Measurements from ENCODE around the gene CRHR1.

Gene CRHR1

GRCh38 chr17:45789874-45790273 is 5.8 kb downstream of the CRHR1 start:
- no peak for DNase-seq (ENCODE audit: low spot score)

DNA sequence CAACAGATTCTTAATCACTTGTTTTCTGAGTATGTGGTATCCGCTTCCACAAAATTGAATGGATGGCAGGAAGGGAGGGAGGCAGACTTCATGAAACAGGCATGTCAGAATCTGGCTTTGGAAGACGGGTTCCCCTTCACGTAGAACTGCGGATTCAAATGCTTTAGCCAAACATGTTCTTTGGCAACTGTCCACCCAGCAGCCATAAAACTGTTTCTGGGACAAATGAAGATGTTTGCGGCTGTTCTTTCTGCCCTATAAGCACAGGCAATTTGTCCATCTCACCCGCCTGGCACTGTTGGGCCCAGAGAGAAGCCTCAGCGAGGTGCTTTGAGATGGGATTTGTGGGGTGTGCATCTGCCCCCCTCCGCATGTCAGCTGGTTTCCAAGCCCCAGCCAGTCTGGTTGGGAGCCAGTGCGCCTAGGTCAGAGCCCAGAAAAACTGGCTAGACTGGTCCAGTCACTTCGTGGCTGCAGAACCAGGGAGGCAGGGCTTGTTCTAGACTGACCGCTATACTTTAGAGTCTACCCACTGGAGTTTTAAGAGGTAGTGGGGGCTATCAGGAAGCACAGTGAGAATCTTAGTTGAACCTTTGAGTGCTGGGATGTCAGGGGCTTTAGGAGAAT is 6.3 kb downstream of the CRHR1 start:
- no peak for DNase-seq (ENCODE audit: low spot score)

DNA sequence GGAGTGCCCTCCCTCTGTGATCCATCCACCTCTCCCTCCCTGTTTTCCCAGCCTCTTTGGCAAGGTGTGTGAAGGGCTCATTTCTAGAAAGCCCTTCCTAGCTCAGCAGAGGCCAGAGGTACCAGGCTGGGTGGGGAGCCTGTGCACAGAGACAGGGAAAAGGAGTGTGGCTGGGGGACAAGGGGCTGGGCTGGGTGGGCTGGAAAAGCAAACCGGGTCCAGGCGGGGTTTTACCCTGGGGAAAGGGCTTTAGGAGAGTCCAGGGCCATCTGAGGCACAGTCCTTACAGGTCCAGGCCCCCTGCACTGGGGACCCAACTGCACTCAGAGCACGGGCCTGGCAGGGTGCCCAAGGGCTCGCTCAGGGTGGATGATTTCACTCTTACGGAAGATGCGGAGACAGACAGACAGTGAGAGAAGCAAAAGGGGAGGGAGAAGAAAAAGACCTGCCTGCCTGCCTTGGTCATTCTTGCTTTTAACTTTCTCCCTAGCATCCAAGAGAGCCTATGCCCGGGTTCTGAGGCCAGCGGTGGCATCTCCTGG is 7.0 kb downstream of the CRHR1 start:
- DNase-seq (ENCODE audit: low spot score), result no peak

DNA sequence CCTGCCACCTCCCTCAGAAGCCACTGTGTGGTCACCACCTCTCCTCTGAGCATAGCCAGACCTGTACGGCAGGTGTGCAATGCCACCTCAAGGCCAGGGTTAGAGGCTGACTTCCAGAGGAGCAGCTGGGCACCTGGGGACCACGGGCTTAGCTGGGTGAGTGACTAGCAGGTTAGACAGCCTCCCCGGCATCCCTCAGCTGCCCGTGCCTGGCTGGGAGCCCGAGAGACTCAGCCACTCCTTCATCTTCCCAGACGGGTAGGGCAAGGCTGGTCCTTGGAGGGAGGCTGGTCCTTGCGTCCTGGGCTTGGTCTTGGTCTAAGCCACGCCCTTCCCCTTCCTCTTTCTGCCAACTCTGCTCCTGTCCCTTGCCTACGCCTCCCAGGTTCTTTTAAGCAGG is 7.8 kb downstream of the CRHR1 start:
- DNase-seq (ENCODE audit: low spot score), result no peak

DNA sequence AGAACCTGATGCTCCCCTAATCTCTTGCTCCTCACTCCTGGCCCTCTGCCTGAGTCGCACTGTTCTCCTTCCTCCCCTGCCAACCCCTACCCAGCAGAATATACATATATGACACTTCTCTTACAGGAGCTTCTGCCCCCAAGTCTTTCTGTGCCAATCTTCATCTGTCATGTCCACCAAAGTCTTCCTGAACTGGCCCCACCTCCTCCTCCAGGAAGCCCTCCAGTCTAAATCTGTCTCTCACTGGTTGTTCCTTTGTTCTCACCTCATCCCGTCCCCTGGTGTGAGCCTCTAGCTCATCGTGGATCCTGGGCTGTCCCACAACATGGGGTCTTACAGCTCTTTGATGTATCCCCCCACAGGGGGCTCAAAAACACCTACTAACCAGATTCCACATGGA is 8.3 kb downstream of the CRHR1 start:
- no peak for DNase-seq (ENCODE audit: low spot score)

DNA sequence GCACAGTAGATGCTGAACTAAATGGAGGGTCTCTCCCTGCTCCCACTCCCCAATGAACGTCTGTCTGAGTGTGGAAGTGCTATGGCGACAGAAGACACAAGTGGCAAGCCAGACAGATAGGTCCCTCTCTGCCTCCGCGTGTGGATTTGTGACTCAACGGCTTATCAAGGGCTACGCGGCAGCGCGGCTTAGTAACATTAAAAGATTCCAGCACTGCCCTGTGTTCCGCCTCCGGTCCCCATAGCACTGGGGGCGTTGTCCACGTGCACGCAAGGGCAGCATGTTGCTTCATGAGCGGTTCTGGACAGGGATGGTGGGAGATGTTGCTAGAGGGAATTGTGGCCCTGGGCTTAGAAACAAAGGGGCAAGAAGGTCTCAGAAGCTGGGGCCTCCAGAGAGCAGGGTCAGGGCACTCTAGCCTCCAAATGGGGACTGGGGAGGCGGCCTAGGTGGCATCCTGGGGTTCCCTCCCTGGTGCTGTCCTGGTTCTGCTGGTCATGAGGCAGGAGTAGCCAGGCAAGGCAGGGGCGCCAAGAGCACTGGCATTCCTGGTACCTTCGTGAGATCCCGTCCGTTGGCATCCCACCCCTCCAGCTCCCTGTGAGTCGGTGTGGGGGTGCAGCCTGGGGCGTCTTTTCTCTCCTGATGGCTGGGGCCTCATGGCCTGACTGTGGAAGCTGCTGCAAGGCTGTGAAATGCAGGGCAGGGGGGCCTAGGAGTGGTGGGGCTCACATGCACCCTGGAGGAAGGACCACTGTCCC is 9.1 kb downstream of the CRHR1 start:
- DNase-seq (ENCODE audit: low spot score), result no peak

- no peak for DNase-seq (ENCODE audit: low spot score)
Measured at GRCh38 chr17:45793999-45794540, 9.9 kb downstream of the CRHR1 start.

DNA sequence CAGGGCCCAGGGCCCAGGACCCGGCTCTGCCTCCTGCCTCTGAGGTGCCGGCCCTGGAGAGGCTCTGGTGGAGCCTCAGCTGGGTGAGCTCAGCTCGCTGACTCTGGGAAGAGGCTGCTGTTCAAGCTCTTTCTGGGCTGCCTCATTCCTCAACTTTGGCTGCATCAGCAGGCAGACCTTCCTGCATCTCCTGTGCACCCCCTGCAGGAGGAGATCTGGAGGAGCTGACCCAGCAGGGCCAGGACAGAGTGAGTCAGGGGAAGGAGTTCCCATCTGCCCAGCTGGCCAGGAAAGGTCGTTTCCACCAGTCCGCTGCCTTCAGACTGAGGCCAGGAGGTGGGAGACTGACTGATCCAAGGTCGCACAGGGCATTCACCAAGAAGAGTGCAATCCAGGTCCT is 10.7 kb downstream of the CRHR1 start:
- DNase-seq (ENCODE audit: low spot score), result no peak

GRCh38 chr17:45800816-45801215 is 16.7 kb downstream of the CRHR1 start:
- no peak for DNase-seq (ENCODE audit: low spot score)

DNA sequence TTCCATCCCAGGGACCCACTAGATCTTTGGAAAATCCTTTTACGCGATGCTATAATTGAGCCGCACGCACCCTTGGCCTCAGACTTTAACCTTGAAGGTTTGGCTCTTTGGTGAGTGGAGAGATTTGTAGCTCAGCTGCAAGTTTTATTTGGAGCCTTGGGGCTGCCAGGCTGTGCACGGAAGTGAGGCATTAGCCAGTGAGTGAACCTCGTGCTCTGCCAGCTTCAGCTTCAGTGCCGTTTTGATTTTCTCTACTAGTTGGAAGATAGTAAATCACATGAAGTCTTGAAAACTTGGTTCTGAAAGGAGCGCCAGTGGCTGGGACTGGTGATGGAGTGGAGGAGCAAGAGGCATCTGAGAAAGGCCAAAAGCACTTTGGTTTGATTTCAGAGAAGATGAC is 17.3 kb downstream of the CRHR1 start:
- no peak for DNase-seq (ENCODE audit: low spot score)

GRCh38 chr17:45808845-45809244 is 24.7 kb downstream of the CRHR1 start:
- DNase-seq (ENCODE audit: low spot score), result no peak

GRCh38 chr17:45809499-45809898 is 25.4 kb downstream of the CRHR1 start:
- no peak for DNase-seq (ENCODE audit: low spot score)

DNA sequence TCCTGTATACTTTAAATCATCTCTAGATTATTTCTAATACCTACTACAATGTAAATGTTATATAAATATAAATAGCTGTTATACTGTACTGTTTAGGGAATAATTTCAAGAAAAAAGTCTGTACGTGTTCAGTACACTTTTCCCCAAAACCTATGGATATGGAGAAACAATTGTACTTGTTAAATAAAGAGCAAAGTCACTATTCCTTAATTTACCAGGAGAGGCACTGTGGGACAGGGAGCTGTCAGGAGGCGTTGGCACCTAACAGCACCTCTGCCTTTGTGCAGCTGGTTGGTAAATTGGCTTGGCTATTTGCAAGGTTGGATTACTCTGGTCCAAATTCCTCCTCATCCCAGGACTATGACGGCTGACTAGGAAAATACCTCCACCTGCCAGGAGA is 28.0 kb downstream of the CRHR1 start:
- DNase-seq (ENCODE audit: low spot score), result no peak

DNA sequence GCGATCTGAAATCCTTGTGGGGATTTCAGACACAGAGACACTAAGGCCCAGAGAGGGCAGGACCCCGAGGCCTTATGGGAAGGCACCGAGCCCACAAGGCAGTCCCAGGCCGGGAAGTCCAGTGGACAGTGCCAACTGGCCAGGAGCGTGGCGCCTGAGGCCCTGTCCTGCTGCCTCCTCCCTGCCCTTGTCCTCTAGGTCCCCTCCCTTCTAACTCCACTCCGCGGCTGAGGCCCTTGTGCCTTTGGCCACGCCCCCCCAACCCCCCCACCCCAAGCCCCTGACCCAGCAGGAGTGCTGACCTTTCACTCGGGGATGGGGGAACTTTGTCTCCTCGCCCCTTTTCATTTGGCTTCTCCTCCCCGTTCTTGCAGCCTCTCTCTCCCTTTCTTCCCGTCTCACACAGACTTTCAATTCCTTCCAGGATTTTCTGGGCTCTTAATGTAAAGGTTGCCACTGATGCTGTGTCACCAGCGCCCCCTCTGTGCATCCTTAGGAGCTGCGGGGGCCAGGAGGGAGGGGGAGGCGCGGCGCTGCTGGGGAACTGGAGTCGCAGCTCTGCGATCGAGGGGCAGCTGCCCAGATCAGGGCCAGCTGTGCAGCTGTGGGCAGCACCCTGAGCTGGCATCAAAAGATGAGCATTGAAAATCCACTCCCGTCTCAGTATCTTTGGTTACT is 29.1 kb downstream of the CRHR1 start:
- DNase-seq (ENCODE audit: low spot score), result peak; percentile 85

DNA sequence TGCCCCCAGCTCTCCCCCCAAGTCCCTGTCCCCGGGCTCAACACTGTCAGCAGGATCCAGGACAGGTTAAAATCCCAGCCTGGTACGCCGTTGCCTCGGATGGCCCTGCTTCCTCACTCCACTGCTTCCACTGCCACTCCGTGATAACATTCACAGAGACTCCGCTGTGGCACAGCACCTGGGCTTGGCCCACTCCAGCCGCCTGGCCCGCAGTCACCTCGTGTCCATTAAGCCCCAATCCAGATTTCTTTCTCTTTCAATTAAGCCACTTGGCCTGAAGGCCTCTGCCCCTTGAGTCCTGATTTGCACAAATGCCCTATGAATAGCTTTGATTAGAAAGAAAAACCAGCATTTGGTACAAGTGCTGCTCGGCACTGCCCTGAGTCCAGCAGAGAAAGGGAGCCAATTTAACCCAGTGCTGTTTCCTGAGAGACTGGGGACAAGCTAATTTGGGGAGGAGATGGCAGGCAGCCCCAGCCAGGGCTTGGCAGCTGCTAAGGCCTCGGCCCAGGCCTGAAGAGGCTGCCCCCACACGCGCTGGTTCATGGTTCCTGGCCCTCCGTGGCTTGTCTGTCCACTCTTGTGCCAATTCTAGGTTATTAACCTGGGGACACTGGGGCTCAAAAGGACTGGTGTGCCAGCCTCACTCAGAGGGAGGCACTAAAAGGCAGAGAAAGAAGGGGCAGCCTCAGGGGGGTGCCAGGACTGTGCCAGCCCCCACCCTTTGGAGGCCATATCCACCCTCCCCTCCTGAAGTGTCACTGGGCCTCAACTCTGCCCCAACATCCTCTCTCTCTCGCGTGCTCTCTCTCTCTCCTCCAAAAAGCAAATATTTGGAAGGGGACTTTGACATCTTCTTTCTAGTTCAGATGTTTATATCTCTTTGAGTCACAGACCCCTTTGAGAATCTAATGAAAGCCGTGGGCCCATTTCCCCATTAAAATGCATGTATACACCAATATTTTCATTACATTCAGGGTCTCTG is 30.8 kb downstream of the CRHR1 start:
- DNase-seq (ENCODE audit: low spot score), result peak; percentile 73

DNA sequence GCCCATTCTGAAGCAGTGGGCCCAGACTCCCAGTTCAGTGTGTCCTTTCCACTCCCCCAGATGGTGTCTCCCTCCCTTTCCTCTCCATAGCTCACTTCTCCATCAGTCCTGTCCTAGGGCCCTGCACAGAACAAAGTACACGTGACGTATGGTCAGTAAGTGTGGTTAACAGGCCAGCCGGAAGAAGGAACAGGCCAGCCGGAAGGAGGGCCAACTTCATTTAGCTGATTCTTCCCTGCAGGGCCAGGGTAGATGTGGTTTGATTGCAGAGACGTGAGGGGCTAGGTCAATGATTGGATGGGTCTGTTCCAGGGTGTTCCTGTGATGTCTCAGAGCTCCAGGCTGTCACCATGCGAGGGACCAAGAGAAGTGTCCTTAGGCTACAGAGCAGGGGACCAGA is 31.6 kb downstream of the CRHR1 start:
- no peak for DNase-seq (ENCODE audit: low spot score)

- no peak for DNase-seq (ENCODE audit: low spot score)
Measured at GRCh38 chr17:45818041-45818440, 33.9 kb downstream of the CRHR1 start.

- DNase-seq (ENCODE audit: low spot score), result no peak
Measured at GRCh38 chr17:45818699-45819098, 34.6 kb downstream of the CRHR1 start.

DNA sequence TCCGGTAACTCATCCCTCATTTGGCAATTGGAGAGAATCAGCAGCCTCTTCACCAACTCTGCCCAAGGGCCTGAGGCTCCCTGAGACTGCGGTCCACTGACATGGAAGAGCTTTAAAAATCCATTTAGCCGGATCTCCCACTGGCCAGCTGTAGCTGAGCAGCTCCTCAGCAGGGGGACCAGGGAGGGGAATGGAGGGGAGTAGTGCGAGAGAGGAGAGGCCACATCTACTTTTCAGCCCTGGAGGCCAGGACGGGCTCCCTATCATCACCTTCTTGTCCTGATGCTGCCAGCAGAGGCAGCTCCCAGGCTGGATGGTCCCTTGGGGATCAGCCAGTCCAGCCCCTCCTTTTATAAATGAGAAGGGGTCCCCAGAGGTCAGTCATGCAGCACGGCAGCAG is 35.5 kb downstream of the CRHR1 start:
- DNase-seq (ENCODE audit: low spot score), result no peak

GRCh38 chr17:45820052-45820780 is 36.1 kb downstream of the CRHR1 start:
- DNase-seq (ENCODE audit: low spot score), result no peak

DNA sequence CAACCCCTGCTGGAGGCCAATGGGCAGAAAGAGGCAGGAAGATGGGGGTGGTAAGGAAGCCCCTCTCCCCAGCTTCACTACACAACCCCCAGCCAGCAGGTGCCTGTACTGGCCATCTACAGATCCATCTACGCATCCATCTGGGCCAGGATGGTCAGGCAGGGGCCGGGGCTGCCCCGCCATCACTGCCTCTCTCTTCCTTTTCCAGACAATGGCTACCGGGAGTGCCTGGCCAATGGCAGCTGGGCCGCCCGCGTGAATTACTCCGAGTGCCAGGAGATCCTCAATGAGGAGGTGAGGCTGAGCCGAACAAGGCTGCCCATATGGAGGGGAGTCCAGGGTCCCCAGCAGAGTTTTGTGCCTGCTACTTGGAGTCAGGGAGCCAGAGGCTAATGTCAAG is 37.0 kb downstream of the CRHR1 start:
- DNase-seq (ENCODE audit: low spot score), result no peak
